Measurements from ENCODE around the gene ARID1B. TPM values are rescaled to one million over a fixed set of nuclear protein-coding genes. Genes with fewer than 3 reads are reported as not detected.

ARID1B gene
- total and polyA plus RNA-seq, 2 of the 4 experiments (the other 2 are of a cell fraction) = 14.5 to 20.1 TPM

GRCh38 chr6:157158897-157159296 lies 381.7 kb downstream of the ARID1B start:
- Histone ChIP-seq H4K91ac (ENCODE audit: insufficient read depth, low read depth, low read length) (no peak overlapping the region), H3K4me2 (ENCODE audit: low read depth, low read length) (no peak overlapping the region), H4K5ac (ENCODE audit: low read depth, low read length) (no peak overlapping the region), H3K4ac (ENCODE audit: low read depth, low read length) (no peak overlapping the region), H3K27me3 (ENCODE audit: control insufficient read depth, insufficient read depth, low read length) (no peaks in the 10 kb centered on the region), H2BK5ac (ENCODE audit: low read depth, low read length, poor library complexity, severe bottlenecking) (no peak overlapping the region), H3K9me3 (ENCODE audit: control insufficient read depth, insufficient read depth, low read length) (no peaks in the 10 kb centered on the region), H3K4me3 (ENCODE audit: insufficient read depth, low read depth, low read length) (no peak overlapping the region), H2AK9ac (replicated peaks; ENCODE audit: low read depth, low read length, poor library complexity) (no peak overlapping the region), H3K18ac (ENCODE audit: low read depth, low read length) (no peak overlapping the region), H3K56ac (ENCODE audit: extremely low read depth, insufficient read depth, low read length) (no peak overlapping the region), H3K9me1 (ENCODE audit: insufficient read depth, low read length) (peaks cover 14% of the 10 kb centered on the region), H4K20me1 (ENCODE audit: insufficient read depth, low read length) (no peaks in the 10 kb centered on the region), H3K27ac (ENCODE audit: insufficient read depth, low read length) (no peak overlapping the region), H3K9ac (ENCODE audit: low read depth, low read length) (no peak overlapping the region), H2BK15ac (ENCODE audit: low read depth, low read length) (no peak overlapping the region), H2BK20ac (ENCODE audit: low read depth, low read length) (no peak overlapping the region), H2AK5ac (ENCODE audit: low read depth, low read length) (no peak overlapping the region), H3K23ac (ENCODE audit: low read depth, low read length) (no peak overlapping the region), H4K8ac (ENCODE audit: low read depth in 2 of 2, low read length in 2 of 2) (no peak overlapping the region), H2AFZ (replicated peaks; ENCODE audit: low read length, poor library complexity) (no peak overlapping the region), H2BK120ac (ENCODE audit: low read depth, low read length) (no peak overlapping the region), H3K14ac (replicated peaks; ENCODE audit: low read depth, low read length) (no peak overlapping the region), H3K4me1 (ENCODE audit: control insufficient read depth, insufficient read depth, low read length) (no peaks in the 10 kb centered on the region), H3K36me3 (ENCODE audit: control insufficient read depth, insufficient read depth, low read length) (peaks cover 21% of the 10 kb centered on the region), H3K79me1 (ENCODE audit: low read depth in 1 of 2, low read length in 2 of 2) (peaks cover 4 to 11% of the 10 kb centered on the region in 2 experiments; a peak in 2 of 4 replicates)
- 0 out of 2 replicates have a peak, but pooled peaks have one; percentile 24 for TF ChIP-seq SMC3 (IDR thresholded peaks at IDR 0.05; ENCODE audit: low read depth, low read length)
- TF ChIP-seq NFE2L2 (IDR thresholded peaks at IDR 0.05; ENCODE audit: low read depth, low read length) = no peak
- no peak for TF ChIP-seq FOS (IDR thresholded peaks at IDR 0.05; ENCODE audit: low read depth, low read length)
- no peak; the same call in 1 of the 2 replicates for TF ChIP-seq RAD21 (IDR thresholded peaks at IDR 0.05; ENCODE audit: low read length)
- TF ChIP-seq MXI1 (IDR thresholded peaks at IDR 0.05; ENCODE audit: borderline replicate concordance, low read depth, low read length) = no peak
- TF ChIP-seq BHLHE40 (IDR thresholded peaks at IDR 0.05; ENCODE audit: low read depth, low read length) = no peak
- no peak for TF ChIP-seq CHD1 (IDR thresholded peaks at IDR 0.05; ENCODE audit: low read depth, low read length)
- no TSS peak for BruUV-seq (replicated peaks)
- intact Hi-C loops (cut with micrococcal nuclease) = no loop called here
- dilution Hi-C loops (cut with HindIII; ENCODE audit: low sequenced_read_pairs, unreplicated experiment) = no loop called here
- WGBS, 2 experiments (ENCODE audit: extremely low coverage in 2 of 2, insufficient read length in 1 of 2) = 58% methylated on average over 1 of the region's 3 CpGs; no CpG with 5 or more reads in 1 of the 2 experiments
- DNase-seq (no peak), ATAC-seq (ENCODE audit: low read depth) (no peak)
- in situ Hi-C loops (cut with MboI; ENCODE audit: low sequenced_read_pairs) = no loop called here
- POLR2A ChIA-PET (ENCODE audit: unreplicated experiment) = no interaction called here
- CTCF ChIA-PET = no interaction called here

Data from IMR-90 (cell line).